ENCODE data around the gene CPVL. TPM values are rescaled to one million over a fixed set of nuclear protein-coding genes. Genes with fewer than 3 reads are reported as not detected.

Gene CPVL
- 10 to 100 TPM in 2 of 4 donors, 1 to 10 TPM in 2; 3.1 to 17.5 (median 11.5) TPM for total RNA-seq

- peak within 1 kb of the TSS; percentile 8 to 46 (median 32) for H3K4me3 ChIP-seq
- no peaks in the 10 kb centered on the region for H3K36me3 ChIP-seq
- peaks cover 0 to 11% (median 4%) of the 10 kb centered on the region in 4 donors for H3K4me1 ChIP-seq
- TF ChIP-seq POLR2A (IDR thresholded peaks at IDR 0.05) (peak; percentile 49 to 51), EP300 (IDR thresholded peaks at IDR 0.05) (peak in 1 of 2 donors; percentile 72), CTCF (IDR thresholded peaks at IDR 0.05) (no peak)
- H3K27ac ChIP-seq: peak within 1 kb of the TSS in 2 of 4 donors; percentile 48 to 63
- H3K9me3 ChIP-seq: no peaks in the 10 kb centered on the region
- 2 to 4% methylated on average over 23 to 26 of the region's 42 CpGs for WGBS, 2 donors
- H3K27me3 ChIP-seq: peaks cover 0 to 18% of the 10 kb centered on the region in 2 donors
- DNase-seq (ENCODE audit: low spot score in 2 of 2): peak; percentile 29 to 49
Observed at GRCh38 chr7:29146057-29146706, at the start of gene CPVL. Gene CPVL (minus strand): TSS chr7:29146537. CDS start chr7:29121061, 25,476 bp downstream.

- no peaks in the 10 kb centered on the region for H3K9me3 ChIP-seq
- H3K4me1 ChIP-seq: peaks cover 0 to 31% (median 2%) of the 10 kb centered on the region in 4 donors
- peaks cover 0 to 27% of the 10 kb centered on the region in 2 donors for H3K27me3 ChIP-seq
- H3K36me3 ChIP-seq: no peaks in the 10 kb centered on the region
- peak; percentile 21 to 28 for DNase-seq (ENCODE audit: low spot score in 2 of 2)
- 0% methylated on average over 43 to 54 of the region's 89 CpGs for WGBS, 2 donors
- H3K4me3 ChIP-seq: peak within 1 kb of the TSS; percentile 40 to 71 (median 54)
- TF ChIP-seq EP300 (IDR thresholded peaks at IDR 0.05) (peak in 1 of 2 donors; percentile 25), CTCF (IDR thresholded peaks at IDR 0.05) (no peak)
- H3K27ac ChIP-seq: peak within 1 kb of the TSS in 2 of 4 donors; percentile 37 to 75
Observed at GRCh38 chr7:29194594-29195427, 48.5 kb upstream of the CPVL start, which contains the start of gene CHN2. Gene CHN2 (plus strand): TSS chr7:29194775.

GRCh38 chr7:29194206-29194593 is 47.9 kb upstream of the CPVL start:
- peaks cover 0 to 35% (median 2%) of the 10 kb centered on the region in 4 donors for H3K4me1 ChIP-seq
- DNase-seq (ENCODE audit: low spot score in 2 of 2): no peak
- WGBS, 2 donors: 0% methylated on average over 1 to 10 of the region's 40 CpGs
- TF ChIP-seq EP300 (IDR thresholded peaks at IDR 0.05) (no peak), CTCF (IDR thresholded peaks at IDR 0.05) (no peak), POLR2A (IDR thresholded peaks at IDR 0.05) (no peak)
- H3K27me3 ChIP-seq: peaks cover 0 to 27% of the 10 kb centered on the region in 2 donors
- peak overlapping the region; percentile 40 to 71 (median 54) for H3K4me3 ChIP-seq
- H3K9me3 ChIP-seq: no peaks in the 10 kb centered on the region
- H3K36me3 ChIP-seq: no peaks in the 10 kb centered on the region
- H3K27ac ChIP-seq: peak overlapping the region in 2 of 4 donors; percentile 37 to 75

- TF ChIP-seq EP300 (IDR thresholded peaks at IDR 0.05) (no peak), POLR2A (IDR thresholded peaks at IDR 0.05) (no peak), CTCF (IDR thresholded peaks at IDR 0.05) (no peak)
- Histone ChIP-seq H3K9me3 (no peaks in the 10 kb centered on the region), H3K27ac (peak overlapping the region in 1 of 4 donors; percentile 75), H3K4me1 (peaks cover 0 to 35% (median 2%) of the 10 kb centered on the region in 4 donors), H3K36me3 (no peaks in the 10 kb centered on the region), H3K4me3 (peak overlapping the region; percentile 40 to 71 (median 54)), H3K27me3 (peaks cover 0 to 27% of the 10 kb centered on the region in 2 donors)
- DNase-seq (ENCODE audit: low spot score in 2 of 2): no peak
- WGBS, 2 donors: 40 to 50% methylated on average over 18 to 21 of the region's 26 CpGs
Observed at GRCh38 chr7:29193316-29194205, 47.2 kb upstream of the CPVL start.

Measured in tibial nerve (tissue), 4 donors.